ENCODE measurements around the gene DLK2. TPM values are rescaled to one million over a fixed set of nuclear protein-coding genes. Genes with fewer than 3 reads are reported as not detected.
A peak's percentile ranks its signal among the peaks of the same experiment; 100 is the strongest.
"Not testable (repeated sequence)": the region's sequence is repeated elsewhere in the genome, so short reads cannot be mapped to it uniquely, and the experiment has no call there.

Gene DLK2
- 2.1 and 2.5 TPM in 2 replicates for total RNA-seq

GRCh38 chr6:43455531-43456428 is at the start of gene DLK2:
TSS of gene DLK2 (minus strand) at chr6:43455548. CDS start at chr6:43454825, 723 bp downstream.
- H3K27me3 Mint-ChIP-seq (ENCODE audit: low read depth) = peaks cover 24% of the 10 kb centered on the region
- peak within 1 kb of the TSS; percentile 8 for H3K27ac Mint-ChIP-seq
- H3K9me3 Mint-ChIP-seq = no peaks in the 10 kb centered on the region
- intact Hi-C loops (cut with micrococcal nuclease) = loop anchor here (1.0 kb wide), 1 partner anchor 25 kb away; no protein-coding TSS in a partner anchor
- DNase-seq (ENCODE audit: low spot score) = peak; percentile 23
- peak within 1 kb of the TSS; percentile 83 for H3K4me3 Mint-ChIP-seq (ENCODE audit: low read depth)
- H3K4me1 Mint-ChIP-seq (ENCODE audit: low read depth) = peaks cover 7% of the 10 kb centered on the region
- peaks cover 16% of the 10 kb centered on the region for H3K36me3 Mint-ChIP-seq (ENCODE audit: low read depth)

DNA sequence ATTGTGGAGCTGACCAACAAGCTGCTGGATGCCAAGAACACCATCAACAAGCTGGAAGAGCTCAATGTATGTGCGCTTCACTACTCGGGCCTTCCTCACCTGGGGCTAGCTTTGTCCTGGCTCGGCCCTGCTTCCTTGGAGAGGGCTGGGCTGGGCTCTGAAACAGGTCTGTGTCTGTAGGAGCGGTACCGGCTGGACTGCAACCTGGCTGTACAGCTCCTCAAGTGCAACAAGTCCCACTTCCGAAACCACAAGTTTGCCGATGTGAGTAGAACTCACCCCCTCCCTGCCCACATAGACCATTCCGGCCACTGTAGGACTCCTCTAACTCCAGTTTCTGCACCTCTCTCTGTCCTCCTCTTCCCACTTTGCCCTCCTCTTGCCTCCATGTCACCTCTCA is 48.1 kb upstream of the DLK2 start:
- Mint-ChIP-seq H3K9me3 (no peaks in the 10 kb centered on the region), H3K4me1 (ENCODE audit: low read depth) (peaks cover 5% of the 10 kb centered on the region), H3K4me3 (ENCODE audit: low read depth) (no peak overlapping the region), H3K36me3 (ENCODE audit: low read depth) (peaks cover 44% of the 10 kb centered on the region), H3K27ac (no peak overlapping the region), H3K27me3 (ENCODE audit: low read depth) (peaks cover 8% of the 10 kb centered on the region)
- DNase-seq (ENCODE audit: low spot score) = no peak
- intact Hi-C loops (cut with micrococcal nuclease) = no loop called here

DNA sequence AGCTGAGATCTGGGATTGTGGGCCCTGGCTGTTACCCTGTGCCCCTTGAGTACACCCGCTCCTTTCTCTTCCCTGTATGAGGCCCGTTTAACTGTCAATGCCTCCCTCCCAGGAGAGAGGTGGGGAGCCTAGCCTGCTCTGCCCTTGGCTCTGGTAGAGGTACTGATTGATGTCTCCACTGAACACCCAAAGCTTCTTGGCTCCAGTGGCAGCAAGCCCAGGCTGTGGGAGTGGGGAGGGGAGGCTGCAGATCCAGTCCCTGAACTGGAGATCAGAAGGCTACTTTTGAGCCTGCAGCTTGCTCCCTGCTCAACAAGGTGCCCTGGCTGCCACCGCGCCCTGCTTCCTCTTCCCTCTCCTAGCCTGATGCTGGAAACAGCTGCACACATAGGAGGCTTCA is 47.3 kb upstream of the DLK2 start:
- Mint-ChIP-seq H3K9me3 (no peaks in the 10 kb centered on the region), H3K4me1 (ENCODE audit: low read depth) (peaks cover 5% of the 10 kb centered on the region), H3K4me3 (ENCODE audit: low read depth) (no peak overlapping the region), H3K36me3 (ENCODE audit: low read depth) (peaks cover 48% of the 10 kb centered on the region), H3K27ac (no peak overlapping the region), H3K27me3 (ENCODE audit: low read depth) (peaks cover 3% of the 10 kb centered on the region)
- intact Hi-C loops (cut with micrococcal nuclease) = no loop called here
- no peak for DNase-seq (ENCODE audit: low spot score)

DNA sequence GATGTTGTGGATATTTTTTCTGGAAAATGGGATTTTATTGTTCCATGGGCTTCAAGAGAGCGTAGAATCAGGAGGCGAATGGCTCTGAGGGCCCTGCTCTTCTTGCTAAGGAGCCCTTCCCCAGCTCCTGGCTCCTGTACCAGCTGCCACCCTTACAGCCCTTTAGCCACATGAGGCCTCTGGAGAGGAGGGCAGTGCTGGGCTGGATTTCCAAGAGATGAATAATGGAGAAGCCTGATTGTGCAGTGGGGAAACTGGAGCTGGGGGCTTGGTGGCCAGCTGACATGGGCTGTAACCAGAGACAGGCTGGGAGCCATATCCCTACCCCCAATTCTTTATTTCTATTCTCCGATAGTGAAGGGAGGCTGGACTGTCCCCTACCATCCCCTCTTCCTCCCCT is 45.6 kb upstream of the DLK2 start:
- intact Hi-C loops (cut with micrococcal nuclease) = no loop called here
- no peak overlapping the region for H3K4me3 Mint-ChIP-seq (ENCODE audit: low read depth)
- peaks cover 46% of the 10 kb centered on the region for H3K36me3 Mint-ChIP-seq (ENCODE audit: low read depth)
- H3K27me3 Mint-ChIP-seq (ENCODE audit: low read depth) = no peaks in the 10 kb centered on the region
- H3K27ac Mint-ChIP-seq = no peak overlapping the region
- H3K4me1 Mint-ChIP-seq (ENCODE audit: low read depth) = no peaks in the 10 kb centered on the region
- DNase-seq (ENCODE audit: low spot score) = no peak
- H3K9me3 Mint-ChIP-seq = no peaks in the 10 kb centered on the region

DNA sequence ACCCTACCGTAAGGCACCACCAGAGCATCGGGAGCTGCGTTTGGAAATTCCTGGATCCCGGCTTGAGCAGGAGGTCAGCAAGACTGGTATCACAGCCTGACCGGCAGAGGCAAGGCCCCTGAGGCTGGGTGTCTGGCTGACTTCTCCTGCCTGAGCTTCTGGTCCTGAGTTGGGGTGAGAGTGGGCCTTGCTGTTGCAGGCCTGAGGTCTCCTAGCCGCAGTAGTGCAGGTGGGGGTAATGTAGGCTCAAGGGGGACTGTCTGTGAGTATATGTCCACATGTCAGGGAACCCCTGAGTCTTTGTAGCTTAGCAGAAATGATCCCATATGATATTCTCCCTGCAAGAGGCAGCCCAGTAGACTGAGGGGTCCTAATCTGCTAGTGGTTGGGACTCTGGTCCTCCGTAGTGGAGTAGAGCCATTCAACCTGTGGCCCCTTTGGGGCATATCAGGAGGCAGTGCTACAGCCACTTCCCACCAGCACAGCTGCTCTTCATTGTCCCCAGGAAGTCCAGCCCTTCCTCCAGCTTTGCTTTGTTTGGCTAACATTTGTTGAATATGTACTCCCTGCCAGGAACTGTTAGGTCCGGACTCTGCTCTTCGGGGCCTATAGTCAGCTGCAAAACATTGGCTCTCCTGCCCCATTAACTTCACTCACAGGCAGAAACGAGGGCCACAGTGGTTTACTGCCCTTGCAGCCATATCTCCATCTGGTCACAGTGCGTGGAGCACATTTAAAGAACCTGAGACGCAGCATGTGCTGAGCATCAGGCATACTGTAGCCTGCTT is 43.9 kb upstream of the DLK2 start:
- peaks cover 46% of the 10 kb centered on the region for H3K36me3 Mint-ChIP-seq (ENCODE audit: low read depth)
- no peaks in the 10 kb centered on the region for H3K27me3 Mint-ChIP-seq (ENCODE audit: low read depth)
- no peak overlapping the region for H3K27ac Mint-ChIP-seq
- peaks cover 4% of the 10 kb centered on the region for H3K4me1 Mint-ChIP-seq (ENCODE audit: low read depth)
- intact Hi-C loops (cut with micrococcal nuclease) = no loop called here
- DNase-seq (ENCODE audit: low spot score) = no peak
- no peaks in the 10 kb centered on the region for H3K9me3 Mint-ChIP-seq
- no peak overlapping the region for H3K4me3 Mint-ChIP-seq (ENCODE audit: low read depth)

GRCh38 chr6:43498291-43498690 is 42.9 kb upstream of the DLK2 start:
- peaks cover 40% of the 10 kb centered on the region for H3K36me3 Mint-ChIP-seq (ENCODE audit: low read depth)
- intact Hi-C loops (cut with micrococcal nuclease); H3K9me3 Mint-ChIP-seq; DNase-seq (ENCODE audit: low spot score); H3K4me3 Mint-ChIP-seq (ENCODE audit: low read depth); H3K4me1 Mint-ChIP-seq (ENCODE audit: low read depth); H3K27me3 Mint-ChIP-seq (ENCODE audit: low read depth); H3K27ac Mint-ChIP-seq: not testable (repeated sequence)

DNA sequence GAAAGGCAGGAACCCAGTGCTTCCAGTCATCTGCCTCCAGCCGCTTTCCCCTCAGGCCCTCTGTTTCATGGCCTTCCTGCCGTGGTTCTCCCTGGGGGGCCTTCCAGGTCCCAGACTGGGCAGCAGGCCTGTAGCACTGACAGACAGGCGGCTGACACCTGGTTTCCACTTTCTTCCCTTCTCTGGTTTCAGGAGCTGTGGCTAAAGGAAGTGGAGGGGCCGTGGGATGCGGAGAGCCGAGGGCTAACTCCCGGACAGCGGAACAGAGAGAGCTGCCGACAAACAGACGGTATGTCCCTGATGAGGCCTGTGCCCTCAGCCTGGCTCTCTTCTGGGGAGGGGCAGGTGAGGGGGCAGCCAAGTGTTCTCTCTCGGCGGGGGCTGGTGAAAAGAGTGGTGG is 42.3 kb upstream of the DLK2 start:
- intact Hi-C loops (cut with micrococcal nuclease) = no loop called here
- no peak overlapping the region for H3K4me3 Mint-ChIP-seq (ENCODE audit: low read depth)

GRCh38 chr6:43497129-43497396 is 41.7 kb upstream of the DLK2 start:
- Mint-ChIP-seq H3K9me3 (no peaks in the 10 kb centered on the region), H3K4me1 (ENCODE audit: low read depth) (peaks cover 7% of the 10 kb centered on the region), H3K27me3 (ENCODE audit: low read depth) (no peaks in the 10 kb centered on the region), H3K36me3 (ENCODE audit: low read depth) (peaks cover 30% of the 10 kb centered on the region), H3K27ac (no peak overlapping the region), H3K4me3 (ENCODE audit: low read depth) (no peak overlapping the region)
- DNase-seq (ENCODE audit: low spot score) = no peak
- intact Hi-C loops (cut with micrococcal nuclease) = no loop called here

More for the DNA sequence above, 42.3 kb upstream of the DLK2 start:
- Mint-ChIP-seq H3K9me3 (no peaks in the 10 kb centered on the region), H3K36me3 (ENCODE audit: low read depth) (peaks cover 34% of the 10 kb centered on the region), H3K27me3 (ENCODE audit: low read depth) (no peaks in the 10 kb centered on the region), H3K27ac (no peak overlapping the region), H3K4me1 (ENCODE audit: low read depth) (peaks cover 7% of the 10 kb centered on the region)
- DNase-seq (ENCODE audit: low spot score) = no peak

GRCh38 chr6:43496370-43497128 is 41.2 kb upstream of the DLK2 start:
- DNase-seq (ENCODE audit: low spot score) = no peak
- Mint-ChIP-seq H3K9me3 (no peaks in the 10 kb centered on the region), H3K27ac (no peak overlapping the region), H3K4me1 (ENCODE audit: low read depth) (peaks cover 7% of the 10 kb centered on the region), H3K36me3 (ENCODE audit: low read depth) (peaks cover 25% of the 10 kb centered on the region), H3K27me3 (ENCODE audit: low read depth) (no peaks in the 10 kb centered on the region), H3K4me3 (ENCODE audit: low read depth) (no peak overlapping the region)
- intact Hi-C loops (cut with micrococcal nuclease) = no loop called here

DNA sequence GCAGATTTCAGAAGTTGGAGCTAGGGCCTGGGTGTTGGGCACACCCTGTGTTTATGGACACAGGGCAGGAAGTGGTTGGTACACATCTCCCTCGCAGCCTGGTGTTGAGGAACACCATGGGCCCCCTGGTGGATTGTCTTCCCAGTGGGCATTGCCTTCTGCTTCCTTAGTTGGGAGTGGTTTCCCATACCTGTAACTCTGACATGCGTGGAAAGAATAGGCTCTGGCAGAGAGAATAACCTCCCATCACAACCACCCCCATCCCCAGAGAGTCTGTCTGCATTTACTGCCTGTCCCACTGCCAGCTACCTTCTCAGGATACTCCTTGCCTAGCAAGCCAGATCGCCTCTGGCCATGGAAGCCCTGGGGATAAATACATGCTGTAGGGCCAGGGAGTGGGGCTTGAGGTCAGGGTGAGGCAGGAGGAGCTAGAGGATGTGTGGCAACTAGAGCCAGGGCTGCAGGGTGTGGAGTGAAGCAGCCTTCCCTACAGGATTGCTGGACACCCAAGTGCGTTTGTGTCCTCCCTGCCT is 40.1 kb upstream of the DLK2 start:
- no peaks in the 10 kb centered on the region for H3K9me3 Mint-ChIP-seq
- H3K27ac Mint-ChIP-seq = peak overlapping the region; percentile 13
- intact Hi-C loops (cut with micrococcal nuclease) = no loop called here
- DNase-seq (ENCODE audit: low spot score) = no peak
- H3K27me3 Mint-ChIP-seq (ENCODE audit: low read depth) = no peaks in the 10 kb centered on the region
- H3K36me3 Mint-ChIP-seq (ENCODE audit: low read depth) = peaks cover 14% of the 10 kb centered on the region
- no peak overlapping the region for H3K4me3 Mint-ChIP-seq (ENCODE audit: low read depth)
- peaks cover 7% of the 10 kb centered on the region for H3K4me1 Mint-ChIP-seq (ENCODE audit: low read depth)

DNA sequence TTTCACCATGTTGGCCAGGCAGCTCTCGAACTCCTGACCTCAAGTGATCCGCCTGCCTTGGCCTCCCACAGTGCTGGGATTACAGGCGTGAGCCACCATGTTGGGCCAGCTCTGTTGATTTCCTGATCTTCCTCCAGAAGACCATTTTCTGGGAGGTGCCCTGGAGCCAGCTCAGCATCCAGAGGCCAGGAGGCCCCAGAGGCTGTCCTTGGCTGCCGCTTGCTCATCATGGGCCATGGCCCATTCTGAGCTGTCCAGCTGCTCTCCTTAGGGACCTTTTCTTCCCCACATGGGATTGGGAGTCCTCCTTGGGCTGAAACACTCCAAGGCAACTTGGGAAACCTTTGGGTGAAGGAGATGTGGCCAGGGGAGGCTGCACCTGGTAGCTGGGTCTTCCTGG is 39.4 kb upstream of the DLK2 start:
- intact Hi-C loops (cut with micrococcal nuclease) = no loop called here

DNA sequence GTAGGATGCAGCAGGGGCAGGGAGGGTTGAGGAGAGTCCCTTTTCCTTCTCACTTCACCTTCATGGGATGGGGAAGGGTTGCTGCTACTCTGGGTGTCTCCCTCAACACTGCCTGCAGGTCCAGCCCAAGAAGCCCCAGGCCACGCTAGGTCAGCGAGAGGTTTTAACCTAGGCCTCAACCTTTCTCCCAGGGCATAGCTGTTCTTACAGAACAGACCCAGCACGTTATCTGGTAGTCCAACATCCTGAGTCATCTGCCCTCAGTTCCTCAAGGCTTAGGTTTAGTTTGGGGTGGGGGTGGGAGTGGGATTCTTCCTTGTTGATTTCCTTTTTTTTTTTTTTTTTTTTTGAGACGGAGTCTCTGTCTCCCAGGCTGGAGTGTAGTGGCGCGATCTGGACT is 39.0 kb upstream of the DLK2 start:
- intact Hi-C loops (cut with micrococcal nuclease) = no loop called here
- Mint-ChIP-seq H3K36me3 (ENCODE audit: low read depth) (peaks cover 11% of the 10 kb centered on the region), H3K27me3 (ENCODE audit: low read depth) (no peaks in the 10 kb centered on the region), H3K27ac (no peak overlapping the region), H3K4me1 (ENCODE audit: low read depth) (peaks cover 11% of the 10 kb centered on the region), H3K4me3 (ENCODE audit: low read depth) (no peak overlapping the region), H3K9me3 (no peaks in the 10 kb centered on the region)
- no peak for DNase-seq (ENCODE audit: low spot score)

More for the DNA sequence above, 39.4 kb upstream of the DLK2 start:
- H3K4me3 Mint-ChIP-seq (ENCODE audit: low read depth) = no peak overlapping the region
- H3K36me3 Mint-ChIP-seq (ENCODE audit: low read depth) = peaks cover 14% of the 10 kb centered on the region
- no peak overlapping the region for H3K27ac Mint-ChIP-seq
- DNase-seq (ENCODE audit: low spot score) = no peak
- no peaks in the 10 kb centered on the region for H3K27me3 Mint-ChIP-seq (ENCODE audit: low read depth)
- no peaks in the 10 kb centered on the region for H3K9me3 Mint-ChIP-seq
- peaks cover 11% of the 10 kb centered on the region for H3K4me1 Mint-ChIP-seq (ENCODE audit: low read depth)

Measured in activated T-helper 2 cell treated with anti-CD3 and anti-CD28 coated beads, Interferon-gamma antibody, Interleukin-2, Interleukin-4, amounts not matched to agents 10 μg/mL and 5 μg/mL and 100 μg/mL, durations not matched to agents 14 hours and 24 hours and 36 hours (primary cell).